ENCODE data around the gene GRIN3A. TPM values are rescaled to one million over a fixed set of nuclear protein-coding genes. Genes with fewer than 3 reads are reported as not detected.
A peak's percentile ranks its signal among the peaks of the same experiment; 100 is the strongest.
"Not testable (repeated sequence)": the region's sequence is repeated elsewhere in the genome, so short reads cannot be mapped to it uniquely, and the experiment has no call there.

Gene GRIN3A
- total RNA-seq, 4 donors from 2014 or later = 0.27 to 0.48 (median 0.37) TPM; not detected in 1

DNA sequence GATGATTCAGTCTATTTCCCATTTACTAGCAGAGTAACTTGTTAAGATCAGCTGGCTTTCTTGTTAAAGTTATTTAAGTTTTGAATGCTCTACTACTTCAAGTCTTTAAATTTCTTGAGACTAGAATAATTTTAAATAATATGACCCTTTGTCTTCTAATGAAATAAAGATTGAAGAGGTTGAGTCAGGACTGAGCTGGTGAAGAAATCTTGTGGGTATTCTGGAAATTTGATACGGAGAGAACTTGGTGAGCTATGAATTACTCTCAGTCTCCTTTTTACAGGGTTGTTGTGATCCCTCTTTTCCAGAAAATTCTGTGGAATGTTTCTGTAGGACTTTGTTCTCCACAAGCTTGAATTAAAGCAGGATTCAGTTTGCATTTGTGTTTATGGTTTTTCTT lies 175.5 kb downstream of the GRIN3A start:
- no peak for DNase-seq
- intact Hi-C loops (cut with DNase I; ENCODE audit: low total_unique reads) = no loop called here
- no peak overlapping the region for H3K4me3 ChIP-seq
- no peaks in the 10 kb centered on the region for H3K4me1 ChIP-seq
- no peaks in the 10 kb centered on the region for H3K9me3 ChIP-seq
- H3K36me3 ChIP-seq = peaks cover 0 to 70% (median 36%) of the 10 kb centered on the region in 4 donors
- WGBS, 2 donors (ENCODE audit: low coverage in 1 of 2) = 97 to 100% methylated on average over 1 of the region's 1 CpG
- H3K27me3 ChIP-seq = no peaks in the 10 kb centered on the region
- TF ChIP-seq EP300 (IDR thresholded peaks at IDR 0.05; ENCODE audit: low read depth) (no peak), POLR2AphosphoS5 (IDR thresholded peaks at IDR 0.05) (no peak), POLR2A (IDR thresholded peaks at IDR 0.05) (no peak)
- TF ChIP-seq, protein P1, sequence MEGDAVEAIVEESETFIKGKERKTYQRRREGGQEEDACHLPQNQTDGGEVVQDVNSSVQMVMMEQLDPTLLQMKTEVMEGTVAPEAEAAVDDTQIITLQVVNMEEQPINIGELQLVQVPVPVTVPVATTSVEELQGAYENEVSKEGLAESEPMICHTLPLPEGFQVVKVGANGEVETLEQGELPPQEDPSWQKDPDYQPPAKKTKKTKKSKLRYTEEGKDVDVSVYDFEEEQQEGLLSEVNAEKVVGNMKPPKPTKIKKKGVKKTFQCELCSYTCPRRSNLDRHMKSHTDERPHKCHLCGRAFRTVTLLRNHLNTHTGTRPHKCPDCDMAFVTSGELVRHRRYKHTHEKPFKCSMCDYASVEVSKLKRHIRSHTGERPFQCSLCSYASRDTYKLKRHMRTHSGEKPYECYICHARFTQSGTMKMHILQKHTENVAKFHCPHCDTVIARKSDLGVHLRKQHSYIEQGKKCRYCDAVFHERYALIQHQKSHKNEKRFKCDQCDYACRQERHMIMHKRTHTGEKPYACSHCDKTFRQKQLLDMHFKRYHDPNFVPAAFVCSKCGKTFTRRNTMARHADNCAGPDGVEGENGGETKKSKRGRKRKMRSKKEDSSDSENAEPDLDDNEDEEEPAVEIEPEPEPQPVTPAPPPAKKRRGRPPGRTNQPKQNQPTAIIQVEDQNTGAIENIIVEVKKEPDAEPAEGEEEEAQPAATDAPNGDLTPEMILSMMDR (IDR thresholded peaks at IDR 0.05) = no peak
- in situ Hi-C loops (cut with MboI; ENCODE audit: low pct_ligation_motif_present in 1 of 4, low pct_unique_long_range_greater_than_20kb in 1 of 4, low sequenced_read_pairs in 3 of 4) = no loop called here
- H3K27ac ChIP-seq = no peak overlapping the region

DNA sequence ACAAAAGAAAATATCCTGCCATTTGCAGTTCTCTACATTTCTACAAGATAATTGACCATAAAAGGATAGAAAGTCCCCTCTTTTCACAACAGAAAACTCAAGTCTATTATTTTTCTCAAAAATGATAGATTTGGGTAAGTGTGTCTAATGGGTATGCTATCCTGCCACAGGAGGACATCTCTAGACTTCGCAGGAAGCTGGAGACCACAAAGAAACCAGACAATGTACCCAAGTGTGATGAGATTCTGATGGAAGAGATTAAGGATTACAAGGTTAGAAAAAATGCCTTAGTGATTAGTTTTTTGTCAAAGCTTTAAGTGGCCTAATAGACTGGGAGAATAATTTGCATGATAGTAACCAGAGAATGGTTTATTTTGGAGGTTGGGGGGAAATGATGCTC lies 176.7 kb downstream of the GRIN3A start:
- intact Hi-C loops (cut with DNase I; ENCODE audit: low total_unique reads) = no loop called here
- no peaks in the 10 kb centered on the region for H3K4me1 ChIP-seq
- no peaks in the 10 kb centered on the region for H3K27me3 ChIP-seq
- no peaks in the 10 kb centered on the region for H3K9me3 ChIP-seq
- in situ Hi-C loops (cut with MboI; ENCODE audit: low pct_ligation_motif_present in 1 of 4, low pct_unique_long_range_greater_than_20kb in 1 of 4, low sequenced_read_pairs in 3 of 4) = no loop called here
- WGBS, 2 donors (ENCODE audit: low coverage in 1 of 2) = 94 to 100% methylated on average over 1 of the region's 1 CpG
- H3K36me3 ChIP-seq = peaks cover 0 to 82% (median 41%) of the 10 kb centered on the region in 4 donors
- no peak overlapping the region for H3K27ac ChIP-seq
- TF ChIP-seq EP300 (IDR thresholded peaks at IDR 0.05; ENCODE audit: low read depth) (no peak), POLR2A (IDR thresholded peaks at IDR 0.05) (no peak), POLR2AphosphoS5 (IDR thresholded peaks at IDR 0.05) (no peak)
- TF ChIP-seq, protein P1 (IDR thresholded peaks at IDR 0.05) = no peak
- DNase-seq = no peak
- H3K4me3 ChIP-seq = no peak overlapping the region

DNA sequence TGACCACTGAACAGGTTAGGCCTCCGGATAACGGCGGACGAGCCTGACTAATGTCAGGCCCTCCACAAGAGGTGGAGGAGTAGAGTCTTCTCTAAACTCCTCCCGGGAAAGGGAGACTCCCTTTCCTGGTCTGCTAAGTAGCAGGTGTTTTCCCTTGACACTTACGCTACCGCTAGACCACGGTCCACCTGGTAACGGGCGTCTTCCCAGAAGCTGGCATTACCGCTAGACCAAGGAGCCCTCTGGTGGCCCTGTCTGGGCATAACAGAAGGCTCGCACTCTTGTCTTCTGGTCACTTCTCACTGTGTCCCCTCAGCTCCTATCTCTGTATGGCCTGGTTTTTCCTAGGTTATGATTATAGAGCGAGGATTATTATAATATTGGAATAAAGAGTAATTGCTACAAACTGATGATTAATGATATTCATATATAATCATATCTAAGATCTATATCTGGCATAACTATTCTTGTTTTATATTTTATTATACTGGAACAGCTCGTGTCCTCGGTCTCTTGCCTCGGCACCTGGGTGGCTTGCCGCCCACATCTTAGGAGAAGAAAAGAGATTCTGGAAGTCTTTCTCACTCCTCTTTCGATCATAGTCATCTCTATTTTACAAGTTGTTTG lies 188.9 kb downstream of the GRIN3A start:
- H3K4me3 ChIP-seq; in situ Hi-C loops (cut with MboI; ENCODE audit: low pct_ligation_motif_present in 1 of 4, low pct_unique_long_range_greater_than_20kb in 1 of 4, low sequenced_read_pairs in 3 of 4); H3K27me3 ChIP-seq; H3K9me3 ChIP-seq; DNase-seq; intact Hi-C loops (cut with DNase I; ENCODE audit: low total_unique reads); H3K4me1 ChIP-seq; H3K27ac ChIP-seq: not testable (repeated sequence)
- H3K36me3 ChIP-seq = peaks cover 0 to 92% (median 43%) of the 10 kb centered on the region in 4 donors
- 88 to 98% methylated on average over 11 to 18 of the region's 18 CpGs for WGBS, 2 donors (ENCODE audit: low coverage in 1 of 2)
- TF ChIP-seq, protein P1 (IDR thresholded peaks at IDR 0.05) = peak in 4 of 5 experiments; percentile 16 to 31 (median 26)

DNA sequence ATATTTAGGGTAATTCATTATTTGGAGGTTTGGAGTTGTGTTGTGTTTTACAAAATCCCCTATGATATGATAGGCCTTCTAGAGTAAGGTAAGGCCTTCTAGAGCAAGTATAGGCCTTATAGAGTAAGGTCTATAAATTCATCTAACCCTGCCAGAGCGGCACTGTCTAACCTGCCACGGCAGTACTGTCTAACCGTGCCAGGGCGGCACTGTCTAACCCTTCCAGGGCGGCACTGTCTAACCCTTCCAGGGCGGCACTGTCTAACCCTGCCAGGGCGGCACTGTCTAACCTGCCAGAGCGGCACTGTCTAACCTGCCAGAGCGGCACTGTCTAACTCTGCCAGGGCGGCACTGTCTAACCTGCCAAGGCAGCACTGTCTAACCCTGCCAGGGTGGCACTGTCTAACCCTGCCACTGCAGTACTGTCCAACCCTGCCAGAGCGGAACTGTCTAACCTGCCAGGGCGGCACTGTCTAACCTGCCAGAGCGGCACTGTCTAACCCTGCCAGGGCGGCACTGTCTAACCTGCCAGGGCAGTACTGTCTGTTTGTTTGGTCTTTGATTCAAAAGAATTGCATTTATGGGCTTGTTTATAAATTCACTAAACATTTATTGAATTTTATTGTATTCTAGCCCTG lies 195.2 kb downstream of the GRIN3A start:
- 95% methylated on average over 4 to 14 of the region's 14 CpGs for WGBS, 2 donors (ENCODE audit: low coverage in 1 of 2)
- in situ Hi-C loops (cut with MboI; ENCODE audit: low pct_ligation_motif_present in 1 of 4, low pct_unique_long_range_greater_than_20kb in 1 of 4, low sequenced_read_pairs in 3 of 4) = no loop called here
- intact Hi-C loops (cut with DNase I; ENCODE audit: low total_unique reads) = no loop called here

More for the DNA sequence above, 195.2 kb downstream of the GRIN3A start:
- no peak overlapping the region for H3K4me3 ChIP-seq
- H3K27ac ChIP-seq = no peak overlapping the region
- H3K9me3 ChIP-seq = no peaks in the 10 kb centered on the region
- H3K4me1 ChIP-seq = no peaks in the 10 kb centered on the region
- no peak for TF ChIP-seq EP300 (IDR thresholded peaks at IDR 0.05; ENCODE audit: low read depth)
- TF ChIP-seq POLR2AphosphoS5 (IDR thresholded peaks at IDR 0.05) = no peak
- TF ChIP-seq, protein P1 (IDR thresholded peaks at IDR 0.05) = no peak
- TF ChIP-seq POLR2A (IDR thresholded peaks at IDR 0.05) = no peak
- H3K36me3 ChIP-seq = peaks cover 0 to 66% (median 26%) of the 10 kb centered on the region in 4 donors
- no peaks in the 10 kb centered on the region for H3K27me3 ChIP-seq
- DNase-seq = no peak

Data from transverse colon (tissue), 4 donors.